ENCODE measurements around the gene WASL.
"Not testable (repeated sequence)": the region's sequence is repeated elsewhere in the genome, so short reads cannot be mapped to it uniquely, and the experiment has no call there.

Gene WASL

DNA sequence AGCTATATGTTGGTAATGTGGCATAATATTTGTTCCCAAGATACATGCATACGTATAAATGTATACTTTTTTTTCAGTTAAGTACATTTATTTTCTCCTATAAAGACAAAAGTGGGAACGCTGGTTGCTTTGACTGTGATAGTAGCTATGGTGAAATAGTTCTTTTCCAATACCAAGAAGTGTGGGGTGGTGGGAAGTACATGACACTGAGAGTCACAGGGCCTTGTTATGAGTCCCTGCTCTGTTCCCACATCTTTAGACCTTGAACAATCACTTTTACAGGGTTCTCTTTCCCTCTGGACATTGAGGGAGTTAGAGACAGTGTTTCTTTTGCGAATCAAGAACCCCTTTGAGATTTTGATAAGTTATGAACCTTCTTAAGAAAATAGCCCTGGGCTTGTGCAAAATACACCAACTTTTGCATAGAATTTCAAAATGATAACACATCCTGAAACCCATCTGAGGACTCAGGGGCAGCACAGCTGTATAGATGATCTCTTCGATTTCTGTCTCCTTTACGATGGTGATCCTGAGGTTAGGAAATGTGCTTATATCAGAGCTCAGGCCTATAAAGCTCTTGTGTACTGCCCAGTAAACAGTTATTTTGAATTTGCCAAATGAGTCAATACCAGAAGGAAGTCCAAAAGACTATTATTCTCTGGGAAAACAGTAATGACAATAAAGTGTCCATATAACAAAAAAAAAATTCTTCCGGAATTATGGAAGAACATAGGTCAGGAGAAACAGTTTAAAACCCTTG is 92.1 kb downstream of the WASL start:
- no peak for DNase-seq

DNA sequence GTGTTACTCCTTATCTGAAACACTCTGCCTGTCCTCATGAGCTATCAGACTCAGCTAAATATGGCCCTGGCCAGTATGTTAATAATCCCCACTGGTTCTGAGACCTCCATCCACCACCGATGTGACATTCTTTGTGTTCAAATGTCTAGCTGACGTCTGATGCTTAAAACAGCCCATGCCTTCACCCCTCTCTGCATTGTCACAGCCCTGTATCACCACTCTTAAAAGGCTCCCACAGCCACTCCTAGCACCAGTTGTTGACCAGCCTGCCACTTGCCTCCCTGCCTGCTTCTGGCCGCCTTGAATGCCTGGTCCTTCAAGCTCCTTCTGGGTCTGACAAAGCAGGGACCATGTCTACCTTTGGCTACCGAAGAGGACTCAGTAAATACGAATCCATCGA is 93.2 kb downstream of the WASL start, which contains the start of gene LMOD2:
TSS of gene LMOD2 (plus strand) at position 253 of the 400 bp plus-strand sequence. CDS start at position 351, 98 bp downstream.
- no peak for DNase-seq

DNA sequence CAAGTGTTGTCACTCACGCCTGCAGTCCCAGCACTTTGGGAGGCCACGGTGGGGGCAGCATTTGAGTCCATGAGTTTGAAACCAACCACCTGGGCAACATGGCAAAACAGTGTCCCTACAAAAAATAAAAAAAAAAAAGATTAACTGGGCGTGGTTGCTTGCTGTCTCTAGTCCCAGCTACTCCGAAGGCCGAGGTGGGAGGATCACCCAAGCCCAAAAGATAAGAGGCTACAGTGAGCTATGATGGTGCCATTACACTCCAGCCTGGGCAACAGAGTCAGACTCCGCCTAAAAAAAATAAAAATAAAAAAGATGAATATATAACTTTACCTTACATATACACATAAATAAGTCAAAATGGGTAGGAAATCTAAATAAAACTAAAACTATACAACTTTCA is 95.6 kb downstream of the WASL start:
- no peak for DNase-seq

DNA sequence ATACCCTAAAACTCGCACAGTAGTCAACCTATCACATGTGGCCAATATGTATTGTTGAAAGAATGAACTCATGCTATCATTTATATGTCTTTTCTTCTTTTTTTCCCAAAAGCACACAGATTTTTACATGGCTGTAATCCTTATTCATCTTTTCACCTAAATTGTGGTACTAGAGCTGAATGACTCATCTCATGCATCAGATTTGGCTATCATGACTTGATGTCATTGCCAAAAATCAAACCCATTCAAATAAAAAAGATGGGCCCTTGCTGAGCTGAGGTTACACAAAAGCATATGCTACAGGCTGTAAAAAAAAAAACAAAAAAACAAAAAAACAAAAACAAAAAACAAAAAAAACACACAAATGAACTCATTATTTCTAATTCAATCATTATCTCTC is 96.4 kb downstream of the WASL start:
- no peak for DNase-seq

DNA sequence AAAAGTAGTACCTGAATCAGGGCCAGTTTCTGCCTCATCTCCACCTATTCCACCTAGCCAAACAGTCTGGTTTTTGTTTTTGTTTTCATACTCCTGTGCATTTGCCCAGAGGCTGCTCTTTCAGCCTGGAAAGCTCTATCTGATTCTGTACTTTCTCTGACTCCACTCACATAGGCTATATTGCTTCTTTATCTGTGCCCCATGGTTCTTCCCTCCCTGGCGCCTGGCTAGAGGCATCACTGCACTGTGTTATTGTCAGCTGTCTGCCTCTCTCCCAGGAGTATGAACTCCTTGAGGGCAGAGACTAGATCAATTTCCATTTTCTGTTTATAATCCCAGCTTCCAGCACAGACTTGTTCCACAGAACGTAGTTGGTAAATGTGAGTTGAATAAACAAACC is 98.2 kb downstream of the WASL start:
- DNase-seq: no peak

DNA sequence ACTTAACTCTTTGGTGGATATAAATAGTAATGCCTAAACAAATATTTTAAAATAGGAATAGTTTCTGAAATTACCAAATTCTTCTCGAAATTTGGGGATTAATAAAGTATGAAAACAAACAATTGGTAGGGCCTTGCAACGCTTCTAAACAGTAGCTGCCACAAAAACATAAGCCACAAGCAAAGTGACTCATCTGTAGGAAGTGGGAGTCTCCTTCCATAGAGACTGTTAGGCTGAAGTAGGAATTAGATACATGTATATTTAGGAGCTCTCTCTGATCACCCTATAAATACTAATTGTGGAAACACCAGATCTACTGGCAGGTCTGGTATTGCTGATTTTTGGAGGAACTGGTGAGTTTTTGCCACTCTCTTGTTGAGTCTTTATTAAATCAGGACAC is 98.8 kb downstream of the WASL start:
- DNase-seq: peak; percentile 1 to 14

DNA sequence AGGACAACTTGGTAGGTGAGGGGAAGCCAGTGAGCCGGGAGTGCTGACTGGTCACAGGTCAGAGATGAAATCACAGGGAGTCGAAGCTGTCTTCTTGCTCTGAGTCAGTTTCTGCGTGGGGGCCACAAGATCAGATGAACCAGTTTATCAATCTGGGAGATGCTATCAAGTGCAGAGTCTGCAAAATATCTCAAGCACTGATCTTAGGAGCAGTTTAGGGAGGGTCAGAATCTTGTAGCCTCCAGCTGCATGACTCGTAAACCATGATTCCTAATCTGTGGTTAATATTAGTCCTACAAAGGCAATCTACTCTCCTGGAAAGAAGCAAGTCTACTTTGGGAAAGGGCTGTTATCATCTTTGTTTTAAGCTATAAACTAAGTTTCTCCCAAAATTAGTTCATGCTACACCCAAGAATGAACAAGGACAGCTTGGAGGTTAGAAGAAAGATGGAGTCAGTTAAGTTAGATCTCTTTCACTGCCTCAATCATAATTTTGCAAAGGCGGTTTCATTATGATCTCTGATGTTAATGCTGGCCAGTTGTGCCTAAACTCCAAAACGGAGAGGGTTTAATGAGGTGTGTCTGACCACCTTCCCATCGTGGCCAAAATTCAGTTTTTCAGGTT is 101.6 kb downstream of the WASL start:
- DNase-seq: no peak

DNA sequence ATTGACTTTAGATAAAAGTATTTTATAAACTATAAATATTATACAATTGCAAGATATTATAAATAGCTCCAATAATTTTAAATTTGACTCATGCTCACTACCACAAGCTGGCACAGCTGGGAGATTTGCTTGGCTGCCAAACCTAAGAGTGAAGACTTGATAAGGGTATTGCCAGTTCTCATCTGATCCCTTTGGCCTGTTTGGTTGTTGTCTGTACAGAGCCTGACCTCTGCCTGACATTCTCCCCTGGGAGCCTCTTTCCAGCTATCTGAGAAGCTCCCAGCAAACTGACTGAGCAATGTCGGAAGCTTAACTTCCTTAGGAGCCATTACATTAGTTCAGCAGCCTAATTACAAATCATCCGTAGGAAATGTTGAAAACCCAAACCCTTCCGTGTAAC is 103.3 kb downstream of the WASL start:
- DNase-seq: no peak

DNA sequence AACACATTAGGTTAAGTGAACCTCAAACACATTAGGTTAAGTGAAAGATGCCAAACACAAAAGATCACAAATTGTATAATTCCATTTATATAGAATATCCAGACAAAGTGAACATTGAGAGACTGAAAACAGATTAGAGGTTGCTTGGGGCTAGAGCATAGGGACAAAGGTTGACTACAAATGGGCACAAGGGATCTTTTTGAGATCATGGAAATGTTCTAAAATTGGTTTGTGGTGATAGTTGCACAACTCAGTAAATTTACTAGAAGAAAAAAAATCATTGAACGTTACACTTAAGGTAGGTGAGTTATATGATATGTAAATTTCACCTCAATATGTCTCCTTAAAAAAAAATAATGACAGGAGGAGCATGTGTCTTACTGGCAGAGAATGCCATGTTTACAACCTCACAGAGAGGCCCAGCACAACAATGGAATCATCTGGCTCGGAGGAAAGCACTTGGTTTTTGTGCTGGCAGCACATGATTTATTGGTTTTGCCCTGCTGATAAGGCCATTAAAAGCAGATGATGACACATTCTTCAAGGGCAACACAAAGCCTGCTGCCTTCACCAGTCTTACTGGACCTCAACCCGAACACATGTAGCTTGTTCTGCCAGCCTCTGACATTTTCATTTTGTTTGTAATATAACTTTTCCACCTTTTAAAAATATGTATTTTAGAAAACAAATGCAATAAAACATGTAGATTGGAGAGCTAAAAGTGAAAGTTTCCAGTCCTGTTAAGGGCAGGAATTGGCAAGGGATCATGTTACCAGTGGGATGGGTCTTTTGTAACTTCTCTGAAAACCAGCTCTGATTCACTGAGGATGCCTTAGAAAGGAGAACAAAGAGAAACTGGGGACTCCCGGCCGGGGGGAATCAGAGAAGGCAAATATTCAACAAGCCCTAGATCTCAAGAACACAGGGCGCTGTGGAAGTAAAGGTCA is 105.0 kb downstream of the WASL start:
- DNase-seq: peak; percentile 30 to 53

DNA sequence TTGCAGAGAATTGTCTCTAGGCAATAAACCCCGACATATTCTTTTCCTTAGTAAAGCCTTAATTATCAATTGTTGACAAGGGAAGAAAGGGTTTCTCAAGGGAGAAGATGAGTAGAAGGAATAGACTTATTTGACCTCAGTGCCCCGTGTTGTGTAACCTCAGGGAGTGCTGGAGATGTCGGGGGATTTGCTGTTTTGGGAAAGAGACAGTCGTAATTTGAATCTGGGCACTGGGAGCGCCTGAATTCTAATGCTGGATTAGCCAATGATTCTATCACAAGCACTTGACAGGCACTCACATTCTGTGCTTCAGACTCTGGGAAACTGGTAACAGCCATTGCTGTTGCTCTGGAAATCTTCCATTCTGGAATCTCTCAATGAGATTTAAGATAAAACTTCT is 106.9 kb downstream of the WASL start:
- DNase-seq: no peak

DNA sequence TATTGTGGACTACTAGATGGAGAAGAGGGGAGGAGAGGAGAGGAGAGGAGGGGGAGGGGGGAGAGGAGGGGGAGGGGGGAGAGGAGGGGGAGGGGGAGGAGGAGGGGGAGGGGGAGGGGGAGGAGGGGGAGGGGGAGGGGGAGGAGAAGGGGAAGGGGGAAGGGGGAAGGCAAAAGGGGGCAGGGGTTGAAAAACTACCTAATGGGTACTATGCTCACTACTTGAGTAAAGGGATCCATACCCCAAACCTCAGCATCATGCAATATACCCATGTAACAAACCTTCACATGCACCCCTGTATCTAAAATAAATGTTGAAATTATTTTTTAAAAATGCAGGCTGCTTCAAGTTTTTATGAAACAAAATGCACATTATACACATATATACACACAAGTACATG is 108.2 kb downstream of the WASL start:
- no peak for DNase-seq

DNA sequence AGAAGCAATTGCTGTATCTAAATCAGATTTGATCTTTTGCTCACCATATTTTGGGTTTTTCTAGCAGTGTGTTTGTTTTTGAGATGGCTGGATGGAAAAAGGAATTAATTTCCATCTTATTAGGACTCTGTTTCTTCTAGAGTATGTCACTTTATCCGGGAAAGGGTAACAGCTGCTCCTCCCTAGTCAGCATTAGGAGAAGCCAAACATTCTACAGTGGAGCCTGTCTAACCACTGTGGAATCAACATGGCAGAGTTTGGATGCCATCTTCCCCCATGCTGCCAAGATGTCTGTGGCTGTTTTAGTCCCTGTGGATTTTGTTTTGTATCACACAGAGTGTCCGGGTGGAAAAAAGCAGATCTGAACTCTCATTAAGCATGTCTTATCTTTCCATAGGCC is 109.2 kb downstream of the WASL start:
- DNase-seq: no peak

DNA sequence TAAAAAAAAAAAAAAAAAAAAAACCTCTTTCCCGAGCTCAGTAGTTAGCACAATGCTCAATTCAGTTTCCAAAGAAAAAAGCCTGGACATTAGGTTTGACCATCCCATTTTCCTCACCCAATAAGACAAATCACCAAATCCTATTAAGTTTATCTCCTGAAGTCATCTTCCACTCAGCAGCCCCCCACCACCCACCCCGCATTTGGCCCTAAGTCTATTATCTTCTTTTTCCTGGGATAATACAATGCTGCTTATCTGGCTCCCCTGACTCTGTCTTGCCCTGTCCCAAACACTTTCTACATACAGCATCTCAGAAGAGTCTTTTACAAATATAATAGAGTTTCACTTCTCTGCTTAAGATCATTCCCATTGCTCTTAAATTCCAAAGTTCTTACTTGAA is 110.9 kb downstream of the WASL start:
- no peak for DNase-seq

DNA sequence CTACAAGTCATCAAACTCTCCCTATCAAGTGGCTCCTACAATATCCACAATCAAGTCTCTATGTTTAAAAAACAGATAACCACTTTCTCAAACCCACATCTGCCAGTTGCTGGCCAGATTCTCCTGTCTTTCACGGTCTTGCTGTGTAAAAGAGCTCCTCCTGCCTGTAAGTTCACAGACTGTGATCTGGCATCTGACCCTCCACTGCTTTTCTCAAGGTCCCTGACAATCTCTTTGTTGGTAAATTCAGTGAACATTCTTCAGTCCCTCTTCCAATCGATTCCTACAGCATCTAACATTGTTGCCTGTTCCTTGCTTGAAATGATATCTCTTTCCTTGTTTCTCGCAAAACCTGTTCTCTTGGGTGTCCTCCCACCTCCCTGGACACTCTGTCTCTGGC is 111.6 kb downstream of the WASL start:
- DNase-seq: no peak

DNA sequence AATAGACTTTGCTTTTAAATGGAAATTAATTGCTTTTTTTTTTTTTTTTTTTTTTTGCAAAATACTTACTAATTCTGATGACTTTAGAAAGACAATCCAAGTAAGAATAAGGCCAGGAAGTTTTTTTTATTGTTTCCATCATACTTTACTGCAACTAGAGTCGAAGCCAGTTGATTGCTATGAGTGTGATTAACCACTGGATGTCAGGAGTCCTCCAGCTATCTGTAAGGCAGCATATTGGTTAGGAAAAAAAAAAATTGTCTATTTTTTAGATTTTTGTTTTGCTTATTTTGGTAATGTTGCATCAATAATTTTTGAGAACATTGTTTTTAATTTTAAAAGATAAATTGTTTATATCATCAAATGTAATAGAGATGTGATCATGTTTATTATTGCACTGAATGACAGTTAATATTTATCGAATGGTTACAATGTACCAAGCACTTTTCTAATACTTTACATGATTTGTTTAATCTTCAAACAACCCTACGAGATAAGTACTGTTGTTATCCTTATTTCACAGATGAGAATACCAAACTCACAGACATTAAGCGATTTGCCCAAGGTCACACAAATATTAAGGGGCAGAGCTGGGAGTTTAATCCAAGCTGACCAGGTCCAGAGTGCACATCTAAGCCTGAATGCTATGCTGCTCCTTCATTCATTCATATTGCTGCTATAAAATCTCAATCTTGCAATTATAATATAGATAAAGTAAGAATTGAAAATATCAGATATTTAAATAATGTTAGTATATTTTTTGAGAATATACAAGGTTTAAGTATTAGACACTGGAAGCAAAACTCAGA is 113.0 kb downstream of the WASL start:
- peak; percentile 28 to 57 for DNase-seq

DNA sequence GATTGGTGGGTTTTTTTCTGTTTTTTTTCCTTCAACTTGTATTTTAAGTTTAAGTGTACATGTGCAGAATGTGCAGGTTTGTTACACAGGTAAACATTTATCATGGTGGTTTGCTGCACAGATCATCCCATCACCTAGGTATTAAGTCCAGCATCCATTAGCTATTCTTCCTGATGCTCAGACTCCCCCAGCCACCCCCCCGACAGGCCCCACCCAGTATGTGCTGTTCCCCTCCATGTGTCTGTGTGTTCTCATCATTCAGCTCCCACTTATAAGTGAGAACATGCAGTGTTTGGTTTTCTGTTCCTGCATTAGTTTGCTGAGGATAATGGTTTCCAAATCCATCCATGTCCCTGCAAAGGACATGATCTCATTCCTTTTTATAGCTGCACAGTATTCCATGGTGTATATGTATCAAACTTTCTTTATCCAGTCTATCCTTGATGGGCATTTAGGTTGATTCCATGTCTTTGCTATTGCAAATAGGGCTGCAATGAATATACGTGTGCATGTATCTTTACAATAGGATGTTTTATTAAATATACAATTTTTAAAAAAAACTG is 114.7 kb downstream of the WASL start:
- not testable (repeated sequence) for DNase-seq

DNA sequence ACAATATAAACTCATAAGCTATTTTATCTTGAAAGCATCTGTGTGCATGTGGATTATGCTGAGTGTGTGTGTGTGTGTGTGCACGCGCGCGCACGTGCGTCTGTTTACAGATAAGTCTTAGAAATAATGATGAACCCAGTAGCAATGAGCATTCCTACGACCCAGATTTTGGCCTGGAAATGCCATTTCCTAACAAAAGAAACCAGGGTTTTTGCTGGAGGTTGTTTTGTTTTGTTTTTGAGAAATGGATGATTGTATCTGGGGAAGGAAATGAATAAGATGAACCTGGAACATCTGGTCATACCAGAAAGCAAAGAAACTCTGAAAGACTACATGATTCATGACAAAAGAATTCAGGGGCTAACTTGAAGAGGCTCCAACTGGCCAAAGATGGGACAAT is 115.2 kb downstream of the WASL start:
- no peak for DNase-seq

DNA sequence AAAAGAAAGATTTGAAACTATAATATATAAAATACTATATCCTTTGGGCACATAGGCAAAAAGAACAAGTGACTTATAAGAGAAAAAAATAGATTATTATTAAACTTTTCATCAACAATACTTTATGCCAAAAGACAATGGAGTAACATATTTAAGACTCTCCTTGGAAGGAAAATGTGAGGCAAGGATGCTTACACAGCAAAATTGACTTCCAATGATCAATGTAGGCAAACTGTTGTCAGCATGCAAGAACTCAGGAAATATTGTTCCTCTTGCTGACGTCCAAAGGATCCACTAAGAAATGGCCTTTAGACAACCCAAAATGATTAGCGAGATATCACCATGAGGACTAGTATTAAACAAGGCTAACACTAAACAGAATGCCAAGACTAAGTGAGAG is 116.0 kb downstream of the WASL start:
- DNase-seq: no peak
